Stimulated activated CD4-positive, alpha-beta T cell treated with anti-CD3 and anti-CD28 coated beads, TNF-alpha, amount 100 ng/mL, for 24 hours (primary cell): Measurements from ENCODE around the gene UPK1A.

Experiments
- DNase-seq, 3 experiments: peaks; one replicate each; pipeline ENCODE4 v3.0.0-alpha.2; 2020; ENCODE audit warnings: low read depth in 3 of 3

The UPK1A gene

GRCh38 chr19:35666251-35666913 lies at the start of gene UPK1A:
Gene UPK1A (plus strand): TSS chr19:35666517. CDS start chr19:35666813, 296 bp downstream.
- no peak for DNase-seq

- DNase-seq, result no peak
These were observed 47.5 kb upstream of the UPK1A start for GRCh38 chr19:35618857-35619256.

GRCh38 chr19:35619290-35619923 lies 46.9 kb upstream of the UPK1A start:
- DNase-seq, result no peak

- DNase-seq, result no peak
These were observed 46.3 kb upstream of the UPK1A start for GRCh38 chr19:35620001-35620400.

GRCh38 chr19:35621708-35622107 lies 44.6 kb upstream of the UPK1A start:
- no peak for DNase-seq

GRCh38 chr19:35622750-35623149 lies 43.6 kb upstream of the UPK1A start:
- DNase-seq, result no peak

GRCh38 chr19:35623327-35624010 lies 42.8 kb upstream of the UPK1A start:
- no peak for DNase-seq

GRCh38 chr19:35628264-35628564 lies 38.1 kb upstream of the UPK1A start:
- no peak for DNase-seq

GRCh38 chr19:35628565-35629331 lies 37.6 kb upstream of the UPK1A start, which contains the start of gene RBM42:
Gene RBM42 (plus strand): TSS chr19:35629036. CDS start chr19:35629154, 118 bp downstream.
- DNase-seq, result peak; percentile 94 to 97 (median 95)

- no peak for DNase-seq
These were observed 37.0 kb upstream of the UPK1A start for GRCh38 chr19:35629332-35629633.

GRCh38 chr19:35633727-35634440 lies 32.4 kb upstream of the UPK1A start:
- no peak for DNase-seq

- DNase-seq, result no peak
These were observed 29.7 kb upstream of the UPK1A start for GRCh38 chr19:35636651-35637050.

- DNase-seq, result no peak
These were observed 29.2 kb upstream of the UPK1A start for GRCh38 chr19:35637165-35637564.

GRCh38 chr19:35639321-35639639 lies 27.0 kb upstream of the UPK1A start:
- no peak for DNase-seq

- DNase-seq, result no peak
These were observed 26.5 kb upstream of the UPK1A start for GRCh38 chr19:35639863-35640262.

- peak in 1 of 3 experiments; percentile 30 for DNase-seq
These were observed 24.7 kb upstream of the UPK1A start, which contains the start of gene ETV2 for GRCh38 chr19:35641515-35642151. Gene ETV2 (plus strand): TSS chr19:35641745. CDS start chr19:35642461, 716 bp downstream.

- no peak for DNase-seq
These were observed 24.0 kb upstream of the UPK1A start for GRCh38 chr19:35642312-35642711.

- no peak for DNase-seq
These were observed 23.5 kb upstream of the UPK1A start for GRCh38 chr19:35642798-35643254.

- peak; percentile 46 to 76 (median 56) for DNase-seq
These were observed 22.8 kb upstream of the UPK1A start for GRCh38 chr19:35643255-35644205.
